GM19239 (cell line): Measurements from ENCODE around the gene CD96.
"Not testable (repeated sequence)": the region's sequence is repeated elsewhere in the genome, so short reads cannot be mapped to it uniquely, and the experiment has no call there.

Experiments
- DNase-seq: peaks from one replicate; pipeline ENCODE4 v3.0.0; 2011; ENCODE audit warnings: low spot score; ENCODE audit not compliant: insufficient read length
- FAIRE-seq: peaks from 2 replicates; lab custom pipeline; 2011; peaks lifted over from hg19 to GRCh38; lab: Jason Lieb, UNC

CD96 gene

GRCh38 chr3:111667621-111668239 lies 125.7 kb downstream of the CD96 start:
- DNase-seq = peak; percentile 44
- peak; percentile 97 for FAIRE-seq

- no peak for DNase-seq
- FAIRE-seq = peak; percentile 47
Measured at GRCh38 chr3:111668326-111668725, 126.3 kb downstream of the CD96 start.

GRCh38 chr3:111668888-111669488 lies 127.0 kb downstream of the CD96 start:
- DNase-seq (no peak), FAIRE-seq (peak; percentile 91)

- FAIRE-seq (no peak), DNase-seq (no peak)
Measured at GRCh38 chr3:111669926-111670630, 128.1 kb downstream of the CD96 start.

GRCh38 chr3:111672461-111672860 lies 130.5 kb downstream of the CD96 start:
- FAIRE-seq, DNase-seq: not testable (repeated sequence)

GRCh38 chr3:111675846-111676210 lies 133.8 kb downstream of the CD96 start:
- DNase-seq (no peak), FAIRE-seq (no peak)

GRCh38 chr3:111676211-111677006 lies 134.4 kb downstream of the CD96 start:
- peak; percentile 82 for FAIRE-seq
- DNase-seq = no peak

- no peak for FAIRE-seq
- no peak for DNase-seq
Measured at GRCh38 chr3:111677007-111677392, 135.0 kb downstream of the CD96 start.

- FAIRE-seq = peak; percentile 14
- no peak for DNase-seq
Measured at GRCh38 chr3:111681661-111682426, 139.8 kb downstream of the CD96 start.

- FAIRE-seq = no peak
- DNase-seq = no peak
Measured at GRCh38 chr3:111684640-111685039, 142.6 kb downstream of the CD96 start.

GRCh38 chr3:111688190-111688800 lies 146.3 kb downstream of the CD96 start:
- DNase-seq (no peak), FAIRE-seq (no peak)

- DNase-seq = no peak
- FAIRE-seq = peak; percentile 52
Measured at GRCh38 chr3:111690242-111690641, 148.2 kb downstream of the CD96 start.

- DNase-seq (no peak), FAIRE-seq (peak; percentile 59)
Measured at GRCh38 chr3:111691293-111691909, 149.4 kb downstream of the CD96 start.

GRCh38 chr3:111692593-111693552 lies 150.9 kb downstream of the CD96 start:
- FAIRE-seq = no peak
- DNase-seq = no peak

GRCh38 chr3:111694471-111694870 lies 152.5 kb downstream of the CD96 start:
- DNase-seq (no peak), FAIRE-seq (no peak)

GRCh38 chr3:111695636-111696117 lies 153.7 kb downstream of the CD96 start:
- no peak for DNase-seq
- no peak for FAIRE-seq

GRCh38 chr3:111700054-111700453 lies 158.1 kb downstream of the CD96 start:
- no peak for DNase-seq
- FAIRE-seq = peak; percentile 54
